ENCODE data around the gene CRYBA4. TPM values are rescaled to one million over a fixed set of nuclear protein-coding genes. Genes with fewer than 3 reads are reported as not detected.

CRYBA4 gene
- not detected in 2 replicates for total RNA-seq

GRCh38 chr22:26621663-26622062, at the start of gene CRYBA4:
CRYBA4 (plus strand) TSS chr22:26621963; CDS start chr22:26622597, 634 bp downstream.

GRCh38 chr22:26589845-26590736, 31.7 kb upstream of the CRYBA4 start, which contains the start of gene TPST2:
TPST2 (minus strand) TSS chr22:26590132; CDS start chr22:26541630, 48,502 bp downstream.

GRCh38 chr22:26617271-26618199, 4.2 kb upstream of the CRYBA4 start, which contains the start of gene CRYBB1:
CRYBB1 (minus strand) TSS chr22:26618027; CDS start chr22:26616319, 1,708 bp downstream.

GRCh38 chr22:26656891-26657851, 35.4 kb downstream of the CRYBA4 start, which contains the start of gene MIAT:
MIAT (plus strand) TSS chr22:26657588.

Other genes with a start within 250 kb of the CRYBA4 start
- gene ASPHD2, start 192.7 kb upstream of the CRYBA4 start, total RNA-seq, result 0.82 and 1.1 TPM in 2 replicates
- 8.9 and 18.8 TPM in 2 replicates for gene HPS4, start 138.2 kb upstream of the CRYBA4 start, total RNA-seq
- 10.6 and 15.2 TPM in 2 replicates for gene SRRD, start 138.1 kb upstream of the CRYBA4 start, total RNA-seq
- gene TFIP11, start 109.5 kb upstream of the CRYBA4 start, total RNA-seq, result 15.2 and 16.1 TPM in 2 replicates
- 15.3 and 19.1 TPM in 2 replicates for gene TPST2, start 31.8 kb upstream of the CRYBA4 start, total RNA-seq
- not detected in 2 replicates for gene CRYBB1, start 3.9 kb upstream of the CRYBA4 start, total RNA-seq
- gene MIAT, start 35.6 kb downstream of the CRYBA4 start, total RNA-seq, result 0.12 and 0.17 TPM in 2 replicates